Measurements from ENCODE around the gene NR3C2. TPM values are rescaled to one million over a fixed set of nuclear protein-coding genes. Genes with fewer than 3 reads are reported as not detected.

Gene NR3C2
- total RNA-seq, 1 donor from 2014 or later, result 11.5 TPM

GRCh38 chr4:148075438-148075837 is 366.8 kb downstream of the NR3C2 start:
- H3K27me3 Mint-ChIP-seq, result no peaks in the 10 kb centered on the region
- peaks cover 11% of the 10 kb centered on the region for H3K9me3 Mint-ChIP-seq
- no peak overlapping the region for H3K4me3 Mint-ChIP-seq
- H3K4me1 Mint-ChIP-seq (ENCODE audit: unreplicated experiment), result no peaks in the 10 kb centered on the region
- H3K36me3 Mint-ChIP-seq, result peaks cover 32% of the 10 kb centered on the region
- DNase-seq (ENCODE audit: extremely low spot score, unreplicated experiment), result no peak
- no peak for TF ChIP-seq CTCF (conservative IDR thresholded peaks at IDR 0.05)
- H3K27ac Mint-ChIP-seq, result no peak overlapping the region

- no peak for DNase-seq (ENCODE audit: extremely low spot score, unreplicated experiment)
- Mint-ChIP-seq H3K9me3 (peaks cover 11% of the 10 kb centered on the region), H3K27me3 (no peaks in the 10 kb centered on the region), H3K4me1 (ENCODE audit: unreplicated experiment) (peaks cover 8% of the 10 kb centered on the region), H3K36me3 (peaks cover 30% of the 10 kb centered on the region), H3K27ac (no peak overlapping the region), H3K4me3 (no peak overlapping the region)
- no peak for TF ChIP-seq CTCF (conservative IDR thresholded peaks at IDR 0.05)
These were observed 367.8 kb downstream of the NR3C2 start for GRCh38 chr4:148074462-148074861.

GRCh38 chr4:148073349-148073748 is 368.9 kb downstream of the NR3C2 start:
- DNase-seq (ENCODE audit: extremely low spot score, unreplicated experiment), result no peak
- Mint-ChIP-seq H3K27ac (no peak overlapping the region), H3K4me1 (ENCODE audit: unreplicated experiment) (peaks cover 10% of the 10 kb centered on the region), H3K36me3 (peaks cover 30% of the 10 kb centered on the region), H3K4me3 (no peak overlapping the region), H3K9me3 (peaks cover 11% of the 10 kb centered on the region), H3K27me3 (no peaks in the 10 kb centered on the region)
- TF ChIP-seq CTCF (conservative IDR thresholded peaks at IDR 0.05), result no peak

GRCh38 chr4:148072789-148073188 is 369.4 kb downstream of the NR3C2 start:
- Mint-ChIP-seq H3K9me3 (peaks cover 11% of the 10 kb centered on the region), H3K4me1 (ENCODE audit: unreplicated experiment) (peaks cover 10% of the 10 kb centered on the region), H3K27ac (no peak overlapping the region), H3K4me3 (no peak overlapping the region), H3K36me3 (peaks cover 26% of the 10 kb centered on the region), H3K27me3 (no peaks in the 10 kb centered on the region)
- no peak for DNase-seq (ENCODE audit: extremely low spot score, unreplicated experiment)
- no peak for TF ChIP-seq CTCF (conservative IDR thresholded peaks at IDR 0.05)

GRCh38 chr4:148071009-148071408 is 371.2 kb downstream of the NR3C2 start:
- H3K9me3 Mint-ChIP-seq, result peaks cover 7% of the 10 kb centered on the region
- peaks cover 10% of the 10 kb centered on the region for H3K4me1 Mint-ChIP-seq (ENCODE audit: unreplicated experiment)
- DNase-seq (ENCODE audit: extremely low spot score, unreplicated experiment), result no peak
- H3K4me3 Mint-ChIP-seq, result no peak overlapping the region
- H3K36me3 Mint-ChIP-seq, result peaks cover 26% of the 10 kb centered on the region
- no peaks in the 10 kb centered on the region for H3K27me3 Mint-ChIP-seq
- no peak overlapping the region for H3K27ac Mint-ChIP-seq
- TF ChIP-seq CTCF (conservative IDR thresholded peaks at IDR 0.05), result no peak

GRCh38 chr4:148069895-148070178 is 372.4 kb downstream of the NR3C2 start:
- Mint-ChIP-seq H3K27me3 (no peaks in the 10 kb centered on the region), H3K27ac (no peak overlapping the region), H3K4me3 (no peak overlapping the region), H3K36me3 (peaks cover 23% of the 10 kb centered on the region), H3K9me3 (no peaks in the 10 kb centered on the region), H3K4me1 (ENCODE audit: unreplicated experiment) (peaks cover 15% of the 10 kb centered on the region)
- TF ChIP-seq CTCF (conservative IDR thresholded peaks at IDR 0.05), result no peak
- no peak for DNase-seq (ENCODE audit: extremely low spot score, unreplicated experiment)

Data from type B pancreatic cell (in vitro differentiated cells).